ENCODE results near the gene NTM. TPM values are rescaled to one million over a fixed set of nuclear protein-coding genes. Genes with fewer than 3 reads are reported as not detected.

NTM gene
- total and polyA plus RNA-seq, 2 donors (not counting 3 experiments of a cell fraction or from before 2014, with no cell fraction given), result 1.00 to 1.1 TPM

DNA sequence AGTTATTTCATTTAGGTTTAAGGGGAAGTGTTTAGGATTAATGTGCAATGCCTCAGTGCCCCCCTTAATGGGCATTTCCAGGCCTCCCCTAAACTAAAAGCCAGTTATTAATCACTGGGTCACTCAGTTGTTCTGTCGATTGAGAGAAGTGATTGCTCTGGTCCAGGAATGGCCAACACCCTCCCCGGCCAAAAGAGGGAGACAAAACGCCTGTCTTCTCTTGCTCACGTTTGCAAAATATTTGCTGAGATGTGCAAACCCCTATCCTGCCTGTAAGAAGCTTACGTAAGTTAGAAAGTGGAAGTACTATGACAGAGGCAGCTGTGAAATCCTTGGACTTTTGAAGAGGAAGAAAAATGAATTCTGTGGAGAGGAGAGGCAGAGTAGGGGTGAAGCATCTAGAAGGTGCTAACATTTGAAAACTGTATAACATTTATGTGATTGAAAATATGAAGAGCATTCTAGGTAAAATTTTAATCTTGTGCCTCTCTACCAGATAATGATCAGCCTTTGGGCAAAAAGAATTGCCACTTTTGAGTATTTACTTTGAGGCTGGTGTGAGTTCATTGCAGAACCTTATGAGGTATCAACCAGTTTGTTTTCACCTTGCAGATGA is 37.7 kb downstream of the NTM start:
- intact Hi-C loops (cut with micrococcal nuclease), result no loop called here
- Histone ChIP-seq H3K36me3 (ENCODE audit: control insufficient read depth in 2 of 2, extremely low read depth in 1 of 2, insufficient read depth in 2 of 2, low read length in 2 of 2) (no peaks in the 10 kb centered on the region), H3K9me1 (replicated peaks; ENCODE audit: control insufficient read depth, extremely low read depth, insufficient read depth, low read length) (no peaks in the 10 kb centered on the region), H3K4me3 (replicated peaks in 1 of 3; ENCODE audit: insufficient read depth in 1 of 3, low read depth in 1 of 3, low read length in 3 of 3) (no peak overlapping the region), H4K20me1 (replicated peaks; ENCODE audit: control insufficient read depth, extremely low read depth, insufficient read depth, low read length) (no peaks in the 10 kb centered on the region), H3K9me3 (replicated peaks; ENCODE audit: control insufficient read depth, insufficient read depth, low read length) (no peaks in the 10 kb centered on the region), H3K27me3 (ENCODE audit: control insufficient read depth in 2 of 2, insufficient read depth in 2 of 2, low read length in 2 of 2) (no peaks in the 10 kb centered on the region), H3K4me1 (ENCODE audit: control insufficient read depth, extremely low read depth, insufficient read depth, low read length) (no peaks in the 10 kb centered on the region), H3K9ac (replicated peaks; ENCODE audit: extremely low read depth, insufficient read depth, low read length) (no peak overlapping the region), H3K4me2 (ENCODE audit: insufficient read depth, low read length) (no peak overlapping the region), H3K79me2 (ENCODE audit: control insufficient read depth, insufficient read depth, low read length) (no peaks in the 10 kb centered on the region), H2AFZ (ENCODE audit: low read depth, low read length) (no peak overlapping the region), H3K27ac (ENCODE audit: insufficient read depth, low read depth, low read length) (no peak overlapping the region)
- dilution Hi-C loops (cut with MboI; ENCODE audit: extremely low pct_ligation_motif_present, low sequenced_read_pairs), result no loop called here
- BruUV-seq (replicated peaks), result no TSS peak
- DNase-seq (ENCODE audit: low read depth, low spot score), result no peak
- TF ChIP-seq EZH2 (IDR thresholded peaks at IDR 0.05; ENCODE audit: borderline replicate concordance, low read depth, low read length, severe bottlenecking) (no peak), MYC (IDR thresholded peaks at IDR 0.05; ENCODE audit: low read depth, low read length) (no peak), POLR2AphosphoS5 (IDR thresholded peaks at IDR 0.05; ENCODE audit: insufficient read depth, low read depth, low read length) (no peak), FOS (IDR thresholded peaks at IDR 0.05; ENCODE audit: borderline replicate concordance, insufficient read depth, low read length) (no peak), GATA2 (IDR thresholded peaks at IDR 0.05; ENCODE audit: insufficient read depth, insufficient read length, low read depth, low read length) (no peak), JUN (IDR thresholded peaks at IDR 0.05; ENCODE audit: borderline replicate concordance, insufficient read depth, insufficient read length, low read depth) (no peak), POLR2A (IDR thresholded peaks at IDR 0.05; ENCODE audit: low read depth, low read length) (no peak)
- TF ChIP-seq, protein P1, sequence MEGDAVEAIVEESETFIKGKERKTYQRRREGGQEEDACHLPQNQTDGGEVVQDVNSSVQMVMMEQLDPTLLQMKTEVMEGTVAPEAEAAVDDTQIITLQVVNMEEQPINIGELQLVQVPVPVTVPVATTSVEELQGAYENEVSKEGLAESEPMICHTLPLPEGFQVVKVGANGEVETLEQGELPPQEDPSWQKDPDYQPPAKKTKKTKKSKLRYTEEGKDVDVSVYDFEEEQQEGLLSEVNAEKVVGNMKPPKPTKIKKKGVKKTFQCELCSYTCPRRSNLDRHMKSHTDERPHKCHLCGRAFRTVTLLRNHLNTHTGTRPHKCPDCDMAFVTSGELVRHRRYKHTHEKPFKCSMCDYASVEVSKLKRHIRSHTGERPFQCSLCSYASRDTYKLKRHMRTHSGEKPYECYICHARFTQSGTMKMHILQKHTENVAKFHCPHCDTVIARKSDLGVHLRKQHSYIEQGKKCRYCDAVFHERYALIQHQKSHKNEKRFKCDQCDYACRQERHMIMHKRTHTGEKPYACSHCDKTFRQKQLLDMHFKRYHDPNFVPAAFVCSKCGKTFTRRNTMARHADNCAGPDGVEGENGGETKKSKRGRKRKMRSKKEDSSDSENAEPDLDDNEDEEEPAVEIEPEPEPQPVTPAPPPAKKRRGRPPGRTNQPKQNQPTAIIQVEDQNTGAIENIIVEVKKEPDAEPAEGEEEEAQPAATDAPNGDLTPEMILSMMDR (IDR thresholded peaks at IDR 0.05; ENCODE audit: extremely low read depth in 1 of 2, insufficient read depth in 1 of 2, low read depth in 1 of 2, low read length in 2 of 2), result no peak
- TF ChIP-seq, protein P2, sequence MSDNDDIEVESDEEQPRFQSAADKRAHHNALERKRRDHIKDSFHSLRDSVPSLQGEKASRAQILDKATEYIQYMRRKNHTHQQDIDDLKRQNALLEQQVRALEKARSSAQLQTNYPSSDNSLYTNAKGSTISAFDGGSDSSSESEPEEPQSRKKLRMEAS (IDR thresholded peaks at IDR 0.05; ENCODE audit: insufficient read depth, insufficient read length), result no peak
- FAIRE-seq, result no peak
- CTCF ChIA-PET, result no interaction called here
- POLR2A ChIA-PET, result no interaction called here

Data from endothelial cell of umbilical vein (primary cell).